NCI-H345 treated with DMSO at 0.1 percent for 48 hours (cell line): ENCODE measurements around the gene APOL4.
"Not testable (repeated sequence)": the region's sequence is repeated elsewhere in the genome, so short reads cannot be mapped to it uniquely, and the experiment has no call there.

Experiments
- DNase-seq: peaks from one replicate; lab custom pipeline; 2025; ENCODE audit not compliant: unreplicated experiment; lab: John Stamatoyannopoulos, UW

Gene APOL4

DNA sequence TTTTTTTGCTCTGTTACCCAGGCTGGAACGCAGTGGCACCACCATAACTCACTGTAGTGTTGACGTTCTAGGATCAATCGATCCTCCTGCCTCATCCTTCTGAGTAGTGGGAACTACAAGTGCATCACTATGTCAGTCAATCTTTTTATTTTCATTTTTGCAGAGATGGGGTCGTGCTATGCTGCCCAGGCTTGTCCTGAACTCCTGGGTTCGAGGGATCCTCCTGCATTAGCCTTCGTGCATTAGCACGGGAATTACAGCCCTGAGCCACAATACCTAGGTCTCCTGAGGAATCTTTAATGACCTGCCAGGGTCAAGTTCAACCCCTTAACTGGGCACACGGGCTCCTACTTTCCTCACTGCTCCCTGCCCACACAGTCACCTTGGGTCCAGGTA, 45.5 kb downstream of the APOL4 start:
- DNase-seq, result no peak

DNA sequence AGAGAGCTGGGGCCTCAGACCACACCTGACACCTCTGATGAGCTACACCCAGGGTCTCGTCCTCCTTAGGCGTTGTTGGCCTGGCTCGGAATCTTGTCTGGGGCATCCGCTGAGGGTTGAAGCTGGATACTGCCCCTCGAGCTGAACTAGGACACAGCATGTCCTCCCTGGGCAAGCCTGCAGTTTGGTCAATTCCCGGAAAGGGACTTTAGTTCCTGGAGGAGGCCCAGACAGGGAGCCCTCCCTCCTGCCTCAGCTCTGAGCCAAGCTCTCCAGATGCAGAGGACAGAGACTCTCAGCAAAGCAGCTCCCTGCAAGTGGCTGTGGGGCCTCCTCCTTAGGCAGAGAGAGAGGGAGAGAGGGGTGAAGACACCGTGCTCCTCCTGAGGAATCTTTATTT, 45.9 kb downstream of the APOL4 start:
- DNase-seq, result no peak

DNA sequence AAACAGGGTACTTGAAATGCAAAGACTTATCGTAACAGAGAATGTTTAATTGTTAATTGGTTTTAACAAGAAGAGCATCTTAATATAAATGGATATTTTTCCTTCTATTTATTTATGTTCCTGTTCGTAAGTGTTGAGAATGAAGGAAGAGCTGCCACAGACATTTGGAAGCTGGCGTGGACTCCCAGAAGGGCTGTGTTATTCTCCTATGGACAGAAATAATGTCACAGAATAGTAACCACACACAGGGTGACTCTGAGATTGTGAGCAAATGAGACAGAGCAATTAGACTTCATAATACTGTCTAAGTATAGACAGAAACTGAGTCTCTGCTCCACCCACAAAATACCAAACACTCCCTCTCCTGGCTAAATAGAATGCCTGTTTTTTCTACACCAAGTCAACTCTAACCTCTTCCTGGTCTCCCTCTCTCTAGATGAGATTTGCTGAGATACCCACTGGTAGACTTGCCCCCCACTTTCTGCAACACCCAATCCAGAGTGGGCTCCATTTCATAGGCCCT, 47.1 kb downstream of the APOL4 start:
- DNase-seq, result no peak

DNA sequence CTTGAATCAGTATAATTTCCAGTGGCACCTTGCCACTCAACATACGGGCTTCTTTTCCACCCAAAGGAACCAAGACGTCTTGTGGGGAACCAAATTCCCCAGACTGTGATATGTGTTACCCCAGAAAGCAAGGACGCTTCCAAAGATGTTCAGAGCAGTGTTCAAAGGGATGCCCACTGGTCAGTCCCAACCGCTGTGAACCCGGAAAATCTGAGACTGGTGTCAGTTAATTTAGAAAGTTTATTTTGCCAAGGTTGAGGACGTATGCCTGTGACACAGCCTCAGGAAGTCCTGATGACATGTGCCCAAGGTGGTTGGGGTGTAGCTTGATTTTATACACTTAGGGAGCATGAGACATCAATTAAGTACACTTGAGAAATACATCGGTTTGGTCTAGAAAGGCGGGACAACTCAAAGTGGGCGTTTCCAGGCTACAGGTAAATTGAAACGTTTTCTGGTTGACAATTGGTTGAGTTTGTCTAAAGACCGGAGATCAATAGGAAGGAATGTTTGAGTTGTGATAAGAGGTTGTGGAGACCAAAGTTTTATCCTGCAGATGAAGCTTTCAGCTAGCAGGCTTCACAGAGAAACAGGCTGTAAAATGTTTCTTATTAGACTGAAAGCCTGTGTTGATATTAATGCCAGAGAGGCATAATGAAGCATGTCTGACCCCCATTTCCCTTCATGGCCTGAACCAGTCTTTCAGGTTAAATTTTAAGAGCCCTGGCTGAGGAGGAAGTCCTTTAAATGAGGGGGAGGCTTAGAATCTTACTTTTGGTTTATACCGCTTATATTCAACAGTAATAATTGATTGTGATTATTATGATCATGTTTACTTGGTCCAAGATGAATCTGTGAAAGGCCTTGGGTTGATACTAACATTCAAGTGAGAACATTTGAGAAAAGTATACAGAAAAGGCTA, 47.8 kb downstream of the APOL4 start:
- DNase-seq, result no peak

DNA sequence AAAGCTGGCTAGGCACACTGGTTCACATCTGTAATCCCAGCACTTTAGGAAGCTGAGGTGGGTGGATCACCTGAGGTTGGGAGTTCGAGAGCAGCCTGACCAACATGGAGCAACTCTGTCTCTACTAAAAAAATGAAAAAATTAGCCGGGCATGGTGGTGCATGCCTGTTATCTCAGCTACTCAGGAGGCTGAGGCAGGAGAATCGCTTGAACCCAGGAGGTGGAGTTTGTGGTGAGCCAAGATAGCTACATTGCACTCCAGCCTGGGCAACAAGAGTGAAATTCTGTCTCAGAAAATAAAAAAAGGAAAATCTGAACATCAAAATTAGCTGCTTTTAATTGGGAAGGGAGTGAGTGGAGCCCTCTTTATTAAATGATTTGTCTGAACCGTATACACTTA, 48.8 kb downstream of the APOL4 start:
- not testable (repeated sequence) for DNase-seq

DNA sequence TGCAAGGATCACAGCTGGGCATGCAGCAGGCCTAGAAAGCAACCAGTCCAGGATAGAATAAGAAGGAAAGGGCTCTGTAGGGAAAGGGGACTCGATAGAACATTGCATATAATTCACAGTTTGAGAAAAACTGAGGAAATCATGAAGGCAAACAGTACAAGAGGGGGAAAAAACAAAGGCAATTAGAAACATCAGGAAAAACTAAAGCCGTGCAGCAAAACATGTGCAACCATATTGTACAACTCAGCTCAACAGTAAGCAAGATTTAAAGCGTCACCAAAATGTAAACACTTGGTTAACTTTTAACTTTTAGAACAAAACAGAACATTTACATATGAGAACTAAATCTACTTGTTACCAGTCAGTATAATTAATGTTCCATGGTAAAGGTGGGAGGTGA, 49.5 kb downstream of the APOL4 start:
- no peak for DNase-seq

DNA sequence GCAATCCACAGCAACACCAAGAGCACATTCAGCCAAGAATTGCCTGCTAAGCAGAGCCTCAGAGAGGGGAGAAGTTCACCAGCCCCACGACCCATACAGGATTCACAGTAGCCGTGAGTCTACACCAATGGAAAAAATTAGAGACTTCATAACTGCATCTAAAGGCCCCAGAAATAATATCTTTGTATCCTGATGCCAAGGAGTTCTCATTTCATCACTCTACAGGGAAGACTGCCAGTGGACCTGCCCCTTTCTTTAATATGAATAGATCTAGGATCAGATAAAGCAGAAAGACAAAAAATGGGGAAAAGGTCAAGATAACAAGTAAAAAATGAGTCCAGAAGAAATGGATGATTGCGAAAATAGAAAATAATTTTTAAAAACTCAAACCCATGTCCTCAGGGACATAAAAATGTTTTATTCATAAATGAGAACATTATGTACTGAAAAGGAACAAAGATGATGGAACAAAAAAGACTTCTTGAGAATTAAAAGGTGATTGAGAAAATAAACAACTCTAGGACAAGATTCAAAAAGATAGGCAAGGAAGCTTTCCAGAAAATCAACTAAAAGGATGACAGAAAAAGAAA, 50.5 kb downstream of the APOL4 start:
- DNase-seq, result no peak

DNA sequence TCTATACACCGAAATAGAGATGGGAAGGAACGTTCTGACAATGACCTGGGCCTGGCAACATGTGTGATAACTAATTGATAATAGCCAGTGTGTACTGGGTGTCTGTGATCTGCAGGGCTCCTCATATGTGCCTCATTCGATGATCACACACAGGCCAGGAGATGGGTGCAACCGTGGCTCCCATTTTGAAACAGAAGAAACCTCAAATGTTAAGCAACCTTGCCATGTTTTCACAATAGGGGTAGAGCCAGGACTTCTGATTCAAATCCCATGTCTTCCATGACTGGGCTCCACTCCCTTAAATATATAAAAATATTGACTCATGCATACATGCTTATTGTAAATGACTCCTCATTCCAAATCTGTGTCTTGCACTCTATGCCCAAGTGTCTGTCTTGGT, 52.2 kb downstream of the APOL4 start:
- DNase-seq, result no peak

DNA sequence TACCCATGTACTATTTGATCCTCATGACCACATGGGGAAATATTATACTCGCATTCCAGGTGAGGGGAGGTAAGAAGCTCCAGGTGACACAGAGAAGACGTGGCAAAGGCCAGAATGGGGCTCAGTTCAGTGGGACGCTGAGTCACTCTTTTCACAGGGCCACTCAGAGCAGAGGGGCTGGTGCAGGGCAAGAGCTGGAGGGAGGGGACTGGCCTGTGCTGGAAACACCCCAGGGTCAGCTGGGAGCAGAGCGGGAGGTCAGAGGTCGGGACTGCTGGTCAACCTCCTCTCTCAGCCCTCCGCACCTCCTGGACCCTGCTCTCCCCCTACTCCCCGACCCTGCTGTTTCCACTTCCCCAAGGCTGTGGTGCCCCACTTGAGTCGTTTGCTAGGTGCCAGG, 53.2 kb downstream of the APOL4 start:
- DNase-seq, result no peak

DNA sequence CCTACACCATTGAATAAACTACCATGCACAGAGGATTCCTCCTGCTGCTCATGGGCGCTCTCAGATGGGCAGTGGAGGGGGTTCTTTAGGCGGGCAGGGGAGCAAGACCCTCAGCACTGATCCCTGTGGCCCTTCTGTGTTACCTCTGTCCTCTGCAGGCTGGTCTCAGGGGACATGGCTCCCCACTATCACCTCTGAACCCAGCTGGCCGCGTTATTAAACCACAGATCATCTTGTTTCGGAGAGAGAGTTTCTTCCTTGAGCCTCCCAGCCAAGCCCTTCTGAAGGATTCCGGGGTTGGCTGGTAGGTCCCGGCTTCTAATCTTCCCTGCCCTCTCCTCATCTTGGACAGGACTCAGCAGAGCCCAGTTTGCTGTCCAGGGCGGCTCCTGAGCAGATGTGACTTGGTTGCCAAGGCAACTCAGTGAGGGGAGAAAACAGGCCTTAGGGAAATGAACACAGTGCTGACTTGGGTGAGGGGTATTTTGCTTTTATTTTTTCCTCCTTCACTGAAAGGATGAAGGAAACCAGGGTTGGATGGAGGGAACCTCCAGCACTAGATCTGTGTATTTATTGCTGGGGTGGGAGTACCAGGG, 54.3 kb downstream of the APOL4 start:
- no peak for DNase-seq

DNA sequence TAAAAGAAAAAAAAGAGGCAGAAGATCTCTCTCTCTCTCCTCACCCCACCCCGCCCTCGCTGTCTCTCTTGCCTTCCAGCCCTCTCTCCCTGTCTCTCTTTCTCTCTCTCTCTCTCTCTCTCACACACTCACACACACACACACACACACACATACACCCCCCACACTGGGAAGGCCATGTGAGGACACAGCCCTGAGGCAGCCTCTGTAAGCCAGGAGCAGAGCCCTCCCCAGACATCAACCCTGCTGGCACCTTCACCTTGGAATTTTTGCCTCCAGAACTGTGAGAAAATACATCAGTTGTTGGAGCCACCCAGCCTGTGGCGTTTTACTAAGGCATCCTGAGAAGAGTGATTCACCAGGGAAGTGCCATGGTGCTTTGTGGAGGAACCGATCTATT, 55.7 kb downstream of the APOL4 start:
- DNase-seq, result no peak

DNA sequence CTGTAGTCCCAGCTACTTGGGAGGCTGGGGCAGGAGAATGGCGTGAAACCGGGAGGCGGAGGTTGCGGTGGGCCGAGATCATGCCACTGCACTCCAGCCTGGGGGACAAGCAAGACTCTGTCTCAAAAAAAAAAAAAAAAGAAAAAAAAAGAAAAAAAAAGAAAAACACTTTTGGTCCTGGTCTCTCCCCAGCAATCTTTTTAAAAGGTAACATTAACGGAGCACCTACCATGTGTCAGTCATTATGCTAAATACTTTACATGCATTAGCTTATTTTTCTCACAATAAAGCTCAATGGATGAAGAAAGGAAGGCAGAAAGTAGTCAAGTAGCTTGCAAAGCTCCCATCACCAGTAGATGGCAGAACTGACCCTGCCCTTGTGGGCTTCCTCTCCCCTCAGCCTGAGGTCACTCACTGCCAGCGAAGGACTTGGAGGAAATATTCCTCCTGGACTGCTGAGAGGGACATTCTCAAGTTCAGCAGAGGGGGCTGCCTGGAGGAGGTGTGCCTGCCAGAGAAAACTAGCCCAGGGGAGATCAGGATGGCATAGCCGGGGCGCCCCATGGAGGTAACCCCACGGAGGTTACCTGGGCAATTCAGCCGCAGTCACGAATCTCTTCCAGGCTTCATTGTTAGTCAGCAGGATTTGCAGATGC, 56.6 kb downstream of the APOL4 start:
- no peak for DNase-seq

DNA sequence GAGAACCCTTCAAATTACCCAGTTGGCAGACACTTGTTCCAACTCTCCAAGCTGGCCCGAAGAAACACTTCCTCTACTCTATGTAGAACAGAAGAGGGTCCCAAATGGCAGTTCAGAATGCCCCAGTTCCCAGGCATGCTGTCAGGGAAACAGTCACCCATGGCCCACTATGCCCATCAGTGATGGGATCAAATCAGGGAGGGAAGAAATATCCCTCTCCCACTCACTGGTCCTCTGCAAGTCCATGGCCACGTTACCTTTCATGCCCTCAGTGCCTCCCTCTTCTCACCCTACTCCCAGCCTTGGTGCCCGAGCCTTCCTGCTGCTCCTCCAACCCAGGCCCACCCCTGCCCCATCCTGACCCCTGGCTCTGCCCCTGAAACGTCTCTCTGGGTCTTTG, 57.7 kb downstream of the APOL4 start:
- no peak for DNase-seq

DNA sequence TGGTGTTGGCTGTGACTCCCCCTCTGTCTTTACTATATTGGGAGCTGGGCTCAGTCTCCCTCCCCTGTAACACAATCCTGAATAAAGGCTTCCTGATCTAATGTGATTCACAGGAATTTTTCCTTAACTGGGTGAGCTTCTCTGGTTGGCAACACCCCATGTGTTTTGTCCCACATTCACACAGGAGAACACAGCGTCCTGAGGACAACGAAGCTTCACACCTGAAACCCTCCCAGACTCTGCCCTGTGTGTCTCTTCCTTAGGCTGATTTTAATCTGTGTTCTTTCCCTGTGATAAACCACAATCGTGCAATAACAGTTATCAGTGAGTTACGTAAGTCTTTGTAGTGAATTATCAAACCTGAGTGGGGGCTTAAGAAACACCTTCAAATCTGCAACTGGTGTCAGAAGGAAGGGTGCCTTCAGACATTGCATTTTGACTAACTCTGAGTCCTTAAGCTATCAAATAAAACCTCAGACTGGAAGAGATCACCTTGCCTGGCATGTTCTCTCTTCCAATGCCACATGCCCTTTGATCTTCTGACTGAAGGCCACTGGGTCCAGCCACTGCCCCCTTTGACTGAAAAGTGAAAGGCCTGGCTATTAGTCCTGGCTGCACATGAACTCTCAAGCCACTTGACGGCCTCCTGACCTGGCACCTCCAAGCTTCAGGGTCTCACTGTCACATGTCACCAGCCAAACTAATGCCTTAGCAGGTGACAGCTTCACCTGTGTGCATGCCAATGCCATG, 58.4 kb downstream of the APOL4 start:
- no peak for DNase-seq

DNA sequence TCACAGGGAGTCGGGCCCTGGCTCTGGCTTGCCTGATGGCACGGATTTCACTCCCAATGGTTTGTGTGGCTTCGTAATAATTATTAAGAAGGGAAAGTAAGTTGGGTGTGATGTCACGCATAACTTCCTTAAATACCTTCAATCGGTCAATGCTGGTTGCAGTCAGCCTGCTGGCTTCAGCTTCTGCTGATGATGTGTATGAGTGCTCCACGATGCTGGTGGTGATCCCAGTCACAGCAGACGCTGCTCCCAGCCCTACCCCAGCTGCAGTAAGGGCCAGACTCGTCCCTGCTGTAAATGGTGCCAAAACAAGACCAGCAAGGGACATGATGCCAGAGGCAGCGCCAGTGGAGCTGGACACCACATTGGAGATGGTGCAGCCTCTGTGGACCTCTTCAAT, 60.1 kb downstream of the APOL4 start:
- no peak for DNase-seq
